ENCODE measurements around the gene FRMD4A. TPM values are rescaled to one million over a fixed set of nuclear protein-coding genes. Genes with fewer than 3 reads are reported as not detected.

Gene FRMD4A
- total and polyA plus RNA-seq, 3 donors from 2014 or later, result 15.0 to 20.8 (median 18.7) TPM

DNA sequence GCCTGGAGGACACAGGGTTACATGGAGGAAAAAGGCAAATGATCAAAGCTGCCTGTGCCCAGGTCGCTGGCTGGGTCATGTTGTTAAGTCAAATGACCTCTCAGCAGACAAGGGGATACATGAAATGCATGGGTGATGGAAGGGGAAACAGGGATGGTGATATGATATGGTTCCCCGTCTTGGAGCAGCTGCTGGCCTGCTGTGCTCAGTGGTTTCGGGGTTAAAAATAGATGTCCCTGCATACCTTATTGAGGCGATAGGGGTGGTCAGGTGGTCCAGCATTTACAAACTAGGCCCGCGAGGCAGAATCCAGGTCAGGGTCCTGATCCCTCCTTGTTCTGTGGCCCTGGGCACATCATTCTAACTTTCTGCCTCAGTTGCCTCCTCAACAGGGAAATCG lies 586.8 kb downstream of the FRMD4A start:
- WGBS, 2 donors, result 85 to 91% methylated on average over 7 of the region's 7 CpGs
- intact Hi-C loops (cut with DNase I; ENCODE audit: low total_unique reads), result no loop called here
- no peak for DNase-seq
- no peak overlapping the region for H3K4me3 ChIP-seq
- TF ChIP-seq, protein P1, sequence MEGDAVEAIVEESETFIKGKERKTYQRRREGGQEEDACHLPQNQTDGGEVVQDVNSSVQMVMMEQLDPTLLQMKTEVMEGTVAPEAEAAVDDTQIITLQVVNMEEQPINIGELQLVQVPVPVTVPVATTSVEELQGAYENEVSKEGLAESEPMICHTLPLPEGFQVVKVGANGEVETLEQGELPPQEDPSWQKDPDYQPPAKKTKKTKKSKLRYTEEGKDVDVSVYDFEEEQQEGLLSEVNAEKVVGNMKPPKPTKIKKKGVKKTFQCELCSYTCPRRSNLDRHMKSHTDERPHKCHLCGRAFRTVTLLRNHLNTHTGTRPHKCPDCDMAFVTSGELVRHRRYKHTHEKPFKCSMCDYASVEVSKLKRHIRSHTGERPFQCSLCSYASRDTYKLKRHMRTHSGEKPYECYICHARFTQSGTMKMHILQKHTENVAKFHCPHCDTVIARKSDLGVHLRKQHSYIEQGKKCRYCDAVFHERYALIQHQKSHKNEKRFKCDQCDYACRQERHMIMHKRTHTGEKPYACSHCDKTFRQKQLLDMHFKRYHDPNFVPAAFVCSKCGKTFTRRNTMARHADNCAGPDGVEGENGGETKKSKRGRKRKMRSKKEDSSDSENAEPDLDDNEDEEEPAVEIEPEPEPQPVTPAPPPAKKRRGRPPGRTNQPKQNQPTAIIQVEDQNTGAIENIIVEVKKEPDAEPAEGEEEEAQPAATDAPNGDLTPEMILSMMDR (IDR thresholded peaks at IDR 0.05), result no peak
- no peak for TF ChIP-seq POLR2A (IDR thresholded peaks at IDR 0.05)
- no peaks in the 10 kb centered on the region for H3K9me3 ChIP-seq
- no peaks in the 10 kb centered on the region for H3K4me1 ChIP-seq
- H3K27me3 ChIP-seq, result no peaks in the 10 kb centered on the region
- H3K27ac ChIP-seq, result no peak overlapping the region
- H3K36me3 ChIP-seq (ENCODE audit: low read depth, missing control alignments), result no peaks in the 10 kb centered on the region

DNA sequence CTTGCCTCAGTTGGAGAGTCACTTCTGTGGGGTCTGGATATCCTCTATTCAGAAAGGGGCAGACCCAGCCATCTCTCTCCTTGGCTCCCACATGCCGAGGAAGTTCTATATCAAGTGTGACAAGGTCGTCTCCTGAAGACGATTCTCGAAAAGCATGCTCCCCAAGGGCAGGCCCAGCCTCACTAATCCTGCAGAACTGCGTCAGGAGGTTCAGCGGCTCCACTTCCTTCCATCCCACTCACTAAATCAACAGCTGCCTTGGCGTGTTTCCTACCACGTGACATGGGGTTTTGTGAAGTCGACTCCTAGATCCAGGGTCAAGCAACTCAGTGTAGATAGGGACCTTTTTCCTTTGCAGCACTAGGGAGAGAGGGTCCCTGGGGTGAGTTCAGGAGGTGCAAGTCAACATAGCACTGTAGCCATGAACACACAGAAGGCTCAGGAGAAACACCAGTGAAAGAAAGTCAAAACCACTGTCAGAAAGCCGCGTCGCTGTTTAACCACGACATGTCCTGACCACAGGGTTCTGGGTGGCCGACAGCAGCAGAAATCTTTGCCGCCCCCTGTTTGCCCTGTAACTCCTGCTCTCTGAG lies 587.5 kb downstream of the FRMD4A start:
- H3K9me3 ChIP-seq, result no peaks in the 10 kb centered on the region
- intact Hi-C loops (cut with DNase I; ENCODE audit: low total_unique reads), result no loop called here
- H3K4me1 ChIP-seq, result no peaks in the 10 kb centered on the region
- no peak overlapping the region for H3K4me3 ChIP-seq
- WGBS, 2 donors, result 77 to 78% methylated on average over 15 of the region's 15 CpGs
- TF ChIP-seq, protein P1 (IDR thresholded peaks at IDR 0.05), result no peak
- no peak for TF ChIP-seq POLR2A (IDR thresholded peaks at IDR 0.05)
- no peak overlapping the region for H3K27ac ChIP-seq
- DNase-seq, result no peak
- H3K27me3 ChIP-seq, result no peaks in the 10 kb centered on the region
- no peaks in the 10 kb centered on the region for H3K36me3 ChIP-seq (ENCODE audit: low read depth, missing control alignments)

DNA sequence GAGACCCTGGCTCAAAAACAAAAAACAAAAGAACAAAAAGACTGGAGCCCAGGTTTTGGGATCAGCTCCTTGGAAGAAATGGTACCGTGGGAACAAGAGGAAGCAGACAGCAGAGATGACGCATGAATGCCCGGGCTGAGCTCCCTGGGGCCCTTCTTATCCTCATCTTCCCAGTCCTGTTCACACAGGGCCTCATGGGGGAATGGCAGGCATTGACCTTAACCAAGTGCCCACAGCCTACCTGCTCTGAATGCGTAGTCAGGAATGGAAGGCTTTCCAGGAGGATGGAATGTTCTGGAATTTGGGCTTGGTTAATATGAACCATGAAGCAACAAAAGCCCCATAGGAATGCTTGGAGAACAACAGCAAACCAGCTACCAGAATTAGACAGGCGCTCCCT lies 589.3 kb downstream of the FRMD4A start:
- H3K4me3 ChIP-seq, result no peak overlapping the region
- DNase-seq, result no peak
- H3K36me3 ChIP-seq (ENCODE audit: low read depth, missing control alignments), result no peaks in the 10 kb centered on the region
- no peak overlapping the region for H3K27ac ChIP-seq
- no peaks in the 10 kb centered on the region for H3K27me3 ChIP-seq
- intact Hi-C loops (cut with DNase I; ENCODE audit: low total_unique reads), result no loop called here
- WGBS, 2 donors, result 91 to 94% methylated on average over 5 of the region's 5 CpGs
- TF ChIP-seq POLR2A (IDR thresholded peaks at IDR 0.05), result no peak
- TF ChIP-seq, protein P1 (IDR thresholded peaks at IDR 0.05), result no peak
- H3K9me3 ChIP-seq, result no peaks in the 10 kb centered on the region
- H3K4me1 ChIP-seq, result no peaks in the 10 kb centered on the region

DNA sequence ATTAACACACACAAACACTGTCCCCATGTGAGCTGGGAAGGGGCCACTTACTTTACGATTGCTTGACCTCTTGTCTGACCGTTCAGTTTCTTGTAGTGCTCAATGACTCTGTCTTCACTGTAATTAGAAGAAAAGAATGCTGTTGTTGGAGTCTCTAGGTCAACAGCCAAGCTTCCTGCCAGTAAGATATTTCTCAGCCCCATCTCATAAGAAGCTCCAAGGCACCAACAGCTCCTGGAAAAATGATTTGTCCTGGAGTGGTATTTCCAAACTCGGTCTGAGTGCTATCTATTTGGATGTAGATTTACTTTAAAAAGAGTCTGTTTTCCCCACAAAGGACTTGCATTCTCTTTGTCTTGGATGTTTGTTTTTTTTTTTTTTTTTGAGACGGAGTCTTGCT lies 590.3 kb downstream of the FRMD4A start:
- TF ChIP-seq, protein P1 (IDR thresholded peaks at IDR 0.05), result no peak
- TF ChIP-seq POLR2A (IDR thresholded peaks at IDR 0.05), result no peak
- Histone ChIP-seq H3K4me1 (no peaks in the 10 kb centered on the region), H3K9me3 (no peaks in the 10 kb centered on the region), H3K27ac (no peak overlapping the region), H3K27me3 (no peaks in the 10 kb centered on the region), H3K36me3 (ENCODE audit: low read depth, missing control alignments) (no peaks in the 10 kb centered on the region), H3K4me3 (no peak overlapping the region)
- no peak for DNase-seq
- WGBS, 2 donors, result 68 to 74% methylated on average over 4 of the region's 4 CpGs
- intact Hi-C loops (cut with DNase I; ENCODE audit: low total_unique reads), result no loop called here

DNA sequence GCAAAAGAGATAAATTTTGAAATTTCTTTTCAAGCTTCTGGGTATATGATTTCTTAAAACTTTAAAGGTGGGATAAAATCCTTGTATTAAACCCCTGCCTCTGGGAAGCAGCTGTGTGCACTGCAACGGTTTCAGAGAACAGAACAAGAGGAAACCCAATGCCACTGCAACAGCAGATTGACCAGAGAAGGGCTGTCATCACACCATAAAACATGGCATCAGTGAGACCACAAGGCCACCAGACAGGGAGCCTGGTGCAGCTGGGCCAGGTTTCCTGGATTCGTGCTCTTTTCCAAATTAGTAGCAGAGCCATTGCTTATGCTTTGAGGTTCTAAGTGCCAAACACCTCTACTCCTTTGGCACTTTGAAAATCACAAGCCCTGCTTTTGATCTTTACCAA lies 591.5 kb downstream of the FRMD4A start:
- H3K36me3 ChIP-seq (ENCODE audit: low read depth, missing control alignments), result no peaks in the 10 kb centered on the region
- WGBS, 2 donors, result 74 to 90% methylated on average over 2 of the region's 2 CpGs

More for the DNA sequence above, 591.5 kb downstream of the FRMD4A start:
- Histone ChIP-seq H3K4me1 (no peaks in the 10 kb centered on the region), H3K4me3 (no peak overlapping the region), H3K27ac (no peak overlapping the region), H3K9me3 (no peaks in the 10 kb centered on the region), H3K27me3 (no peaks in the 10 kb centered on the region)
- no peak for TF ChIP-seq POLR2A (IDR thresholded peaks at IDR 0.05)
- TF ChIP-seq, protein P1 (IDR thresholded peaks at IDR 0.05), result no peak
- DNase-seq, result no peak
- intact Hi-C loops (cut with DNase I; ENCODE audit: low total_unique reads), result no loop called here

Data from testis (tissue), 3 donors.